Keratinocyte (primary cell): ENCODE results near the gene SNX14. TPM values are rescaled to one million over a fixed set of nuclear protein-coding genes. Genes with fewer than 3 reads are reported as not detected.

ENCODE experiments used
- DNase-seq: peaks from one replicate; pipeline ENCODE4 v3.0.0-alpha.2; 2011; ENCODE audit warnings: low read depth, missing footprints, low spot score
- FAIRE-seq: peaks from 2 replicates; lab custom pipeline; 2011; peaks lifted over from hg19 to GRCh38; lab: Jason Lieb, UNC
- H2AFZ ChIP-seq: 2 replicates; pipeline ENCODE4 v1.6.0; 2012; ENCODE audit warnings: low read length, control low read depth, inconsistent platforms; ENCODE audit not compliant: control insufficient read depth
- H3K27ac ChIP-seq: 2 replicates; pipeline ENCODE4 v1.5.1; 2011; ENCODE audit warnings: low read length; ENCODE audit not compliant: control insufficient read depth, insufficient read depth
- H3K27me3 ChIP-seq: 3 replicates; pipeline ENCODE4 v1.6.0; 2011; ENCODE audit warnings: low read length; ENCODE audit not compliant: control insufficient read depth, insufficient read depth; ENCODE audit errors: extremely low read depth
- H3K36me3 ChIP-seq, 2 experiments: 2 replicates in 1 of 2; 3 replicates in 1 of 2; pipeline ENCODE4 v1.5.1; 2011; ENCODE audit warnings: low read length in 2 of 2, mild to moderate bottlenecking in 1 of 2; ENCODE audit not compliant: control insufficient read depth in 2 of 2, insufficient read depth in 2 of 2; ENCODE audit errors: extremely low read depth in 1 of 2
- H3K4me1 ChIP-seq: 3 replicates; pipeline ENCODE4 v1.5.1; 2011; ENCODE audit warnings: low read length; ENCODE audit not compliant: control insufficient read depth, insufficient read depth; ENCODE audit errors: extremely low read depth
- H3K4me2 ChIP-seq: 3 replicates; pipeline ENCODE4 v1.6.0; 2011; ENCODE audit warnings: low read depth, low read length; ENCODE audit not compliant: control insufficient read depth, insufficient read depth; ENCODE audit errors: extremely low read depth
- H3K4me3 ChIP-seq, 3 experiments: fragments of 200-600 bp in 1 of 3; sonication (generic) in 1 of 3; 2 replicates in 2 of 3; 3 replicates in 1 of 3; pipeline ENCODE4 v1.5.1; 2011 to 2016; ENCODE audit warnings: low read length in 3 of 3, mild to moderate bottlenecking in 3 of 3, control low read depth in 2 of 3, inconsistent platforms in 1 of 3, low read depth in 1 of 3, mixed read lengths in 1 of 3, mixed run types in 1 of 3, moderate library complexity in 1 of 3; ENCODE audit not compliant: control insufficient read depth in 2 of 3, insufficient read depth in 2 of 3; ENCODE audit errors: extremely low read depth in 1 of 3
- H3K79me2 ChIP-seq: 2 replicates; pipeline ENCODE4 v1.6.0; 2012; ENCODE audit warnings: low read length; ENCODE audit not compliant: control insufficient read depth, insufficient read depth
- H3K9ac ChIP-seq: 3 replicates; pipeline ENCODE4 v1.6.0; 2011; ENCODE audit warnings: low read length; ENCODE audit not compliant: control insufficient read depth, insufficient read depth; ENCODE audit errors: extremely low read depth
- H3K9me1 ChIP-seq: 3 replicates; pipeline ENCODE4 v1.6.0; 2011; ENCODE audit warnings: low read length; ENCODE audit not compliant: control insufficient read depth, insufficient read depth; ENCODE audit errors: extremely low read depth
- H3K9me3 ChIP-seq: 2 replicates; pipeline ENCODE4 v1.5.1; 2012; ENCODE audit warnings: low read depth, low read length; ENCODE audit not compliant: control insufficient read depth
- H4K20me1 ChIP-seq: 3 replicates; pipeline ENCODE4 v1.6.0; 2011; ENCODE audit warnings: low read length; ENCODE audit not compliant: control insufficient read depth, insufficient read depth; ENCODE audit errors: extremely low read depth
- EZH2 ChIP-seq: IDR thresholded peaks from one replicate; pipeline ENCODE4 v1.6.1; 2012; ENCODE audit warnings: inconsistent platforms, mild to moderate bottlenecking, low read length, moderate library complexity
- dilution Hi-C: fragments of 300-500 bp; cut with MboI; formaldehyde crosslinking; loops from one replicate; pipeline ENCODE4 v1.7.0; 2020; ENCODE audit warnings: low sequenced_read_pairs; ENCODE audit not compliant: extremely low pct_ligation_motif_present
- polyA minus RNA-seq, 3 experiments: library from RNA; depleted of rRNA, polyadenylated mRNA; stranded (reverse); fragments of >200 nt; gene quantifications; 1 replicate in 1 of 3; 2 replicates in 1 of 3; 3 replicates in 1 of 3; pipeline ENCODE4 v1.2.3, GENCODE V29; 2011
- polyA plus RNA-seq, 5 experiments: library from polyadenylated mRNA; depleted of rRNA in 3 of 5; stranded (reverse) in 3 of 5; stranded (forward) in 1 of 5; unstranded in 1 of 5; fragments of >200 nt; gene quantifications; 1 replicate in 1 of 5; 2 replicates in 3 of 5; 3 replicates in 1 of 5; pipeline versions ENCODE4 v1.2.1 to v1.2.3, GENCODE V29; 2011 to 2012; ENCODE audit warnings: missing spikeins in 2 of 5, low read depth in 1 of 5, low replicate concordance in 1 of 5
- TF ChIP-seq, protein P1 (sequence below), 3 experiments: IDR thresholded peaks in 1 of 3; conservative IDR thresholded peaks in 1 of 3; optimal IDR thresholded peaks in 1 of 3; 2 replicates in 2 of 3; 3 replicates in 1 of 3; pipeline versions ENCODE3 to v1.5.1; 2011; ENCODE audit warnings: low read length in 3 of 3, mild to moderate bottlenecking in 3 of 3, moderate library complexity in 2 of 3, control low read depth in 1 of 3, inconsistent platforms in 1 of 3; ENCODE audit not compliant: insufficient read depth in 2 of 3; ENCODE audit errors: extremely low read depth in 1 of 3

SNX14 gene
- 54.5 to 97.5 TPM (median 75.8 TPM) in 3 replicates for polyA plus RNA-seq
- 64.3 TPM for polyA plus RNA-seq (2011; ENCODE audit: low read depth)
- 23.2 and 41.8 TPM in 2 replicates for polyA plus RNA-seq (2011; cell fraction: cytosol; rRNA removed)
- 111 and 167 TPM in 2 replicates for polyA plus RNA-seq (2011; cell fraction: nucleus; rRNA removed)
- polyA plus RNA-seq (2012; ENCODE audit: low replicate concordance): 55.7 and 58.5 TPM in 2 replicates
- 13.1 to 74.2 TPM (median 53.1 TPM) in 3 replicates for polyA minus RNA-seq
- 59.5 TPM for polyA minus RNA-seq (2011; cell fraction: cytosol; rRNA and poly(A)+ RNA removed)
- 81.1 and 134 TPM in 2 replicates for polyA minus RNA-seq (2011; cell fraction: nucleus; rRNA and poly(A)+ RNA removed)

GRCh38 chr6:85593438-85594196, at the start of gene SNX14:
TSS of gene SNX14 (minus strand) at chr6:85593858. CDS start at chr6:85593718, 140 bp downstream.
- no peaks in the 10 kb centered on the region for H3K9me1 ChIP-seq
- H3K4me1 ChIP-seq: peaks cover 9% of the 10 kb centered on the region
- H3K36me3 ChIP-seq: no peaks in the 10 kb centered on the region
- H3K9ac ChIP-seq: peak within 1 kb of the TSS; percentile 89
- no peaks in the 10 kb centered on the region for H4K20me1 ChIP-seq
- peak within 1 kb of the TSS; percentile 47 for H2AFZ ChIP-seq
- H3K4me3 ChIP-seq: peak within 1 kb of the TSS; percentile 57 to 98 (median 90)
- H3K4me2 ChIP-seq: peak within 1 kb of the TSS; percentile 76
- H3K79me2 ChIP-seq: peaks cover 44% of the 10 kb centered on the region
- TF ChIP-seq EZH2: no peak
- TF ChIP-seq, protein P1, sequence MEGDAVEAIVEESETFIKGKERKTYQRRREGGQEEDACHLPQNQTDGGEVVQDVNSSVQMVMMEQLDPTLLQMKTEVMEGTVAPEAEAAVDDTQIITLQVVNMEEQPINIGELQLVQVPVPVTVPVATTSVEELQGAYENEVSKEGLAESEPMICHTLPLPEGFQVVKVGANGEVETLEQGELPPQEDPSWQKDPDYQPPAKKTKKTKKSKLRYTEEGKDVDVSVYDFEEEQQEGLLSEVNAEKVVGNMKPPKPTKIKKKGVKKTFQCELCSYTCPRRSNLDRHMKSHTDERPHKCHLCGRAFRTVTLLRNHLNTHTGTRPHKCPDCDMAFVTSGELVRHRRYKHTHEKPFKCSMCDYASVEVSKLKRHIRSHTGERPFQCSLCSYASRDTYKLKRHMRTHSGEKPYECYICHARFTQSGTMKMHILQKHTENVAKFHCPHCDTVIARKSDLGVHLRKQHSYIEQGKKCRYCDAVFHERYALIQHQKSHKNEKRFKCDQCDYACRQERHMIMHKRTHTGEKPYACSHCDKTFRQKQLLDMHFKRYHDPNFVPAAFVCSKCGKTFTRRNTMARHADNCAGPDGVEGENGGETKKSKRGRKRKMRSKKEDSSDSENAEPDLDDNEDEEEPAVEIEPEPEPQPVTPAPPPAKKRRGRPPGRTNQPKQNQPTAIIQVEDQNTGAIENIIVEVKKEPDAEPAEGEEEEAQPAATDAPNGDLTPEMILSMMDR (optimal IDR thresholded peaks at IDR 0.05 in 1 of 3, IDR thresholded peaks at IDR 0.05 in 1 of 3, conservative IDR thresholded peaks at IDR 0.05 in 1 of 3; ENCODE audit: extremely low read depth in 1 of 3, insufficient read depth in 2 of 3, low read length in 3 of 3): peak in 2 of 3 experiments; percentile 8 to 17
- H3K9me3 ChIP-seq: no peaks in the 10 kb centered on the region
- dilution Hi-C loops: no loop called here
- peak; percentile 36 for DNase-seq
- peak; percentile 5 for FAIRE-seq
- H3K27ac ChIP-seq: peak within 1 kb of the TSS; percentile 82
- no peaks in the 10 kb centered on the region for H3K27me3 ChIP-seq

DNA sequence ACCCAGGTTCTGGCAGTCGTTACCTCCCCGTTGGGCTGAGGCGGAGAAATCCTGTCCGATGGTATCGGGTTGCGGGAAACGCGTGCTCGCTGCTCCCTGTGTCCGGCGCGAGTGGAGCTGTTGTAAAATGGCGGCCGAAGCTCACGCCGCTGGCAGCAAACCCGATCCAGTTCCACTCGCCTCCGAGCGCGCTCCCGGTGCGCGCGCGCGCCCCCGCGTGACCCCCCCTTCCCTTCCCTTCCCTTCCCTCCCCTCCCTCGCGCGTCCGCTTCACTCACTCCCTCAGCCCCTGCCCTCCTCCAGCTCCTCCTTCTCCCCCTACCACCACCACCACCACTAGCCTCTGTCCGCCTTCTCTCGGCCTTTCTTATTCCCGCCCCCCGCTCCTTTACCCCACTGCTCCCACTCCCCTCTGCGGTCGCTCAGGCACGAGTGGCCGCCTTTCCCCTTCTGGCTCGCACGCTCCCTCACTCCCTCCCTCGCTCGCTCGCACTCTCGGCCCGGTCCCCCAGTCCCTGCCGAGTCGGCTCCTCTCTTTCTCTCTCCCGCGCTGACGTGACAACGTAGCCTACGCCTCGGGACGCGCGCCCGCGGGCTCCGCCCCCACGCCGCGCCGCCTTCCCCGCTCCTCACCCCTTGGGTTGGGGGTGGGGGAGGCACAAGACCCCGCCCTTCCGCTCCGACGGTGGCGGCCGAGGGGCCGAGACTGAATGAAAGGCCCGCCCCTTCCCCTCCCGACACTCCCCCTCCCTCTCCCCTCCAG, 49.3 kb upstream of the SNX14 start, which contains the start of gene SYNCRIP:
Gene SYNCRIP (minus strand): TSS at position 113 of the 763 bp plus-strand sequence. CDS start 1,447 bp downstream, outside the sequence.
- no peak for DNase-seq
- TF ChIP-seq, protein P1 (optimal IDR thresholded peaks at IDR 0.05 in 1 of 3, IDR thresholded peaks at IDR 0.05 in 1 of 3, conservative IDR thresholded peaks at IDR 0.05 in 1 of 3; ENCODE audit: extremely low read depth in 1 of 3, insufficient read depth in 2 of 3, low read length in 3 of 3): no peak
- TF ChIP-seq EZH2: no peak
- Histone ChIP-seq H4K20me1 (peaks cover 17% of the 10 kb centered on the region), H3K4me2 (peak within 1 kb of the TSS; percentile 95), H3K9ac (peak within 1 kb of the TSS; percentile 100), H3K36me3 (peaks cover 3 to 15% of the 10 kb centered on the region in 2 experiments), H3K4me3 (peak within 1 kb of the TSS; percentile 94 to 100 (median 94)), H3K27ac (peak within 1 kb of the TSS; percentile 98), H3K9me1 (no peaks in the 10 kb centered on the region), H3K79me2 (peaks cover 48% of the 10 kb centered on the region), H3K4me1 (peaks cover 22% of the 10 kb centered on the region), H3K27me3 (no peaks in the 10 kb centered on the region), H3K9me3 (no peaks in the 10 kb centered on the region), H2AFZ (peak within 1 kb of the TSS; percentile 79)
- dilution Hi-C loops: loop anchor here (5.0 kb wide), 1 partner anchor 46 kb away; no protein-coding TSS in a partner anchor
- no peak for FAIRE-seq
